Glutamatergic neuron (in vitro differentiated cells): ENCODE results near the gene ACTL7B. TPM values are rescaled to one million over a fixed set of nuclear protein-coding genes. Genes with fewer than 3 reads are reported as not detected.
"Not testable (repeated sequence)": the region's sequence is repeated elsewhere in the genome, so short reads cannot be mapped to it uniquely, and the experiment has no call there.

Experiments used
- DNase-seq: peaks from one replicate; pipeline ENCODE4 v3.0.0; 2022
- H3K27ac Mint-ChIP-seq: one replicate; pipeline ENCODE4 v1.8.0; 2020; ENCODE audit warnings: mild to moderate bottlenecking, mixed read lengths, inconsistent platforms; ENCODE audit not compliant: unreplicated experiment
- H3K27me3 Mint-ChIP-seq: one replicate; pipeline ENCODE4 v1.8.0; 2020; ENCODE audit warnings: mild to moderate bottlenecking, moderate library complexity, mixed read lengths, inconsistent platforms; ENCODE audit not compliant: unreplicated experiment
- H3K36me3 Mint-ChIP-seq: one replicate; pipeline ENCODE4 v1.8.0; 2020; ENCODE audit warnings: mild to moderate bottlenecking, mixed read lengths, inconsistent platforms; ENCODE audit not compliant: unreplicated experiment
- H3K4me1 Mint-ChIP-seq: one replicate; pipeline ENCODE4 v1.8.0; 2020; ENCODE audit warnings: mild to moderate bottlenecking, low read depth, mixed read lengths, inconsistent platforms; ENCODE audit not compliant: unreplicated experiment
- H3K4me3 Mint-ChIP-seq: one replicate; pipeline ENCODE4 v1.8.0; 2020; ENCODE audit warnings: mild to moderate bottlenecking, mixed read lengths, inconsistent platforms; ENCODE audit not compliant: unreplicated experiment
- H3K9me3 Mint-ChIP-seq: one replicate; pipeline ENCODE4 v1.8.0; 2020; ENCODE audit warnings: mild to moderate bottlenecking, moderate library complexity, mixed read lengths, inconsistent platforms; ENCODE audit not compliant: unreplicated experiment
- total RNA-seq: library from RNA; stranded (reverse); fragmentation: NEBNext Ultra II Directional; extraction: Animal tissue kit (Norgen Biotek cat#: 25700); gene quantifications from one replicate; pipeline ENCODE4 v1.2.1, GENCODE V29; 2021; ENCODE audit not compliant: unreplicated experiment
- TF ChIP-seq, protein P1 (sequence below): fragments of 200-600 bp; sonication (generic); IDR thresholded peaks from one replicate; pipeline ENCODE4 v1.5.0; 2021; ENCODE audit not compliant: partially characterized antibody, unreplicated experiment

ACTL7B gene
- total RNA-seq, 1 donor from 2014 or later: not detected

GRCh38 chr9:108897324-108898096, 41.7 kb upstream of the ACTL7B start:
- Mint-ChIP-seq H3K9me3 (no peaks in the 10 kb centered on the region), H3K4me3 (no peak overlapping the region), H3K4me1 (no peaks in the 10 kb centered on the region), H3K27me3 (peaks cover 2% of the 10 kb centered on the region), H3K27ac (no peak overlapping the region), H3K36me3 (no peaks in the 10 kb centered on the region)
- no peak for DNase-seq
- TF ChIP-seq, protein P1, sequence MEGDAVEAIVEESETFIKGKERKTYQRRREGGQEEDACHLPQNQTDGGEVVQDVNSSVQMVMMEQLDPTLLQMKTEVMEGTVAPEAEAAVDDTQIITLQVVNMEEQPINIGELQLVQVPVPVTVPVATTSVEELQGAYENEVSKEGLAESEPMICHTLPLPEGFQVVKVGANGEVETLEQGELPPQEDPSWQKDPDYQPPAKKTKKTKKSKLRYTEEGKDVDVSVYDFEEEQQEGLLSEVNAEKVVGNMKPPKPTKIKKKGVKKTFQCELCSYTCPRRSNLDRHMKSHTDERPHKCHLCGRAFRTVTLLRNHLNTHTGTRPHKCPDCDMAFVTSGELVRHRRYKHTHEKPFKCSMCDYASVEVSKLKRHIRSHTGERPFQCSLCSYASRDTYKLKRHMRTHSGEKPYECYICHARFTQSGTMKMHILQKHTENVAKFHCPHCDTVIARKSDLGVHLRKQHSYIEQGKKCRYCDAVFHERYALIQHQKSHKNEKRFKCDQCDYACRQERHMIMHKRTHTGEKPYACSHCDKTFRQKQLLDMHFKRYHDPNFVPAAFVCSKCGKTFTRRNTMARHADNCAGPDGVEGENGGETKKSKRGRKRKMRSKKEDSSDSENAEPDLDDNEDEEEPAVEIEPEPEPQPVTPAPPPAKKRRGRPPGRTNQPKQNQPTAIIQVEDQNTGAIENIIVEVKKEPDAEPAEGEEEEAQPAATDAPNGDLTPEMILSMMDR: no peak

DNA sequence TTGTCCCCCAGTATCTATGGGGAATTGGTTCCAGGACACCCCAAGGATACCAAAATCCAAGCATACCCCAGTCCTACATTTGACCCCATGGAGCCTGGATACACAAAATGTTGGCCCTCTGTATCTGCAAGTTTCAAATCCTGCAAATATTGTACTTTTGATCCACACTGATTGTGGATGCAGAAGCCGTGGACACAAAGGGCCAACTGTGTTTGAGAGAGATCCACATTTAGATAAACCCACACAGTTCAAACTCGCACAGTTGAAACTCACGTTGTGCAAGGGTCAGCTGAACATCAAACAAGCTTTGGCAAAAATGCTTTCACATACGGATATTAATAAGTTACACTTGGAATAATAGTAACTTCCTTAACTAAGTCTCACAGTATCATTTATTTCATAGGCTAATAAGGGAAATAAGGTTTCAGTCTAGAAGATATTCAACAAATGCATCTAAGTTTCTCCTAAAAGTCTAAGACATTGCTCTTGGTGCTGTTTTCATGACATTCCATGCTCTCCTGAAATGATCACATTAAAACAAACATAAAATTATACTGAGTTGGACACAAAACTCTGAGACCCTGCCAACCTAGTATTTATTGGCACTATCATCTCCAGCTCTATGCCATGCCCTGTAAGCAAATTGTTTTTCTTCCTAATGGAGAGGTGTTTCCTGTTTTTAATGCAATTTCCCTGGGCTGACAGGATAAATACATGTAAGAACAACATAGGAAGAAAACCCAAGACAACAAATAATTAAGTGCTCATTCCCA, 38.6 kb upstream of the ACTL7B start:
- no peak for DNase-seq
- no peaks in the 10 kb centered on the region for H3K36me3 Mint-ChIP-seq
- H3K27ac Mint-ChIP-seq: no peak overlapping the region
- no peaks in the 10 kb centered on the region for H3K9me3 Mint-ChIP-seq
- no peaks in the 10 kb centered on the region for H3K4me1 Mint-ChIP-seq
- H3K27me3 Mint-ChIP-seq: peaks cover 2% of the 10 kb centered on the region
- TF ChIP-seq, protein P1: no peak
- H3K4me3 Mint-ChIP-seq: no peak overlapping the region

DNA sequence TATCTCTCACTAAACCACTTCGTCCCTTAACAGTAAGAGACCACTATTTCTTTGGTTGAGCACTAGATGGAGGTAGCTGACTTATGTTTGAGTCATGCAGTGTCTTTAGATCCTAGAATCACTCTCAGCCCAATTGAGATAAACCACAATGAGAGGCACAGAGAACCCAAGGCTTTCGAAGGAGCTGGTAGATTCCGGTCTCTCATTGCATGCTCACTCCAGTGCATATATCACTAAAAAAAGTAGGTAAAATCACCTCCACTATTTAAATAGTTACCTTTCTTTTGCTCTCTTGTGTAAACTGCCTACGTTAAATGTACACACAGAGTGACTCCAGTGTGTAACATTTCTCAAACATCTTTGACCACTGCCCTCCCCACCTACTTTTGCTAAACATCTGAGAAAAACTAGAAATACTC, 33.9 kb upstream of the ACTL7B start:
- H3K4me3 Mint-ChIP-seq: no peak overlapping the region
- TF ChIP-seq, protein P1: no peak
- no peaks in the 10 kb centered on the region for H3K4me1 Mint-ChIP-seq
- H3K9me3 Mint-ChIP-seq: no peaks in the 10 kb centered on the region
- H3K27me3 Mint-ChIP-seq: no peaks in the 10 kb centered on the region
- H3K27ac Mint-ChIP-seq: no peak overlapping the region
- no peak for DNase-seq
- peaks cover 5% of the 10 kb centered on the region for H3K36me3 Mint-ChIP-seq

GRCh38 chr9:108886594-108887271, 30.9 kb upstream of the ACTL7B start:
- not testable (repeated sequence) for DNase-seq, H3K9me3 Mint-ChIP-seq, H3K27ac Mint-ChIP-seq, H3K27me3 Mint-ChIP-seq, H3K36me3 Mint-ChIP-seq, H3K4me3 Mint-ChIP-seq, H3K4me1 Mint-ChIP-seq

- no peaks in the 10 kb centered on the region for H3K27me3 Mint-ChIP-seq
- H3K4me3 Mint-ChIP-seq: no peak overlapping the region
- H3K36me3 Mint-ChIP-seq: peaks cover 5% of the 10 kb centered on the region
- no peaks in the 10 kb centered on the region for H3K4me1 Mint-ChIP-seq
- TF ChIP-seq, protein P1: no peak
- no peak overlapping the region for H3K27ac Mint-ChIP-seq
- peaks cover 3% of the 10 kb centered on the region for H3K9me3 Mint-ChIP-seq
- DNase-seq: no peak
These were observed 30.0 kb upstream of the ACTL7B start for GRCh38 chr9:108885643-108886348.
